ENCODE data around the gene LEFTY1. TPM values are rescaled to one million over a fixed set of nuclear protein-coding genes. Genes with fewer than 3 reads are reported as not detected.

The LEFTY1 gene
- polyA plus RNA-seq, 4 donors: 2.8 to 7.3 (median 5.3) TPM

DNA sequence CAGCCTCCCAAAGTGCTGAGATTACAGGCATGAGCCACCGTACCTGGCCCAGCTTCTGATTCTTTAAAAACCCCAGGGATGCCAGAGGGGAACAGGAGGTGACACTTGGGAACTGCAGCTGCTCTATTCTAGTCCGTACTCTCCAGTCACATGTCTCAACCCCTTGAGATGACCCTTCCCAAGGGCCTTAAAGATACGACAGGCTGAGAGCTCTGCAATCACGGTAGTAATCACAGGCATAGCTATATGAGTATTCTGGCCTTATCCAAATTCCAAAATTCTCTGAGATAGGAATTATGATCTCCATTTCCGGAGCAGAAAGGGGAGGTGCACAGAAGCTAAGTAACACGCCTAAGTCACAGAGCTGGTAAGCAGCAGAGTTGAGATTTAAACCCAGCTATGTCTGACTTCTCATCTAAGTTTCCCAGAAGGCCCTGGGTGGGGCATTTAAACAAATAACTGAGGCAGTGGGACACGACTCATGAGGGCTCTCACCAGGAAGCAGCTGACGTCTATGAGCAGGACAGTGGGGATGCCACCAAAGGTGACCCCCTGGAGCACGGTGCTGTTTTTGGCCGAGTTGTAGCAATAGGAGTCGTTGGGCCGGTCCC, 11.9 kb downstream of the LEFTY1 start:
- no peak for DNase-seq (ENCODE audit: low read depth in 4 of 4, low spot score in 3 of 4)

DNA sequence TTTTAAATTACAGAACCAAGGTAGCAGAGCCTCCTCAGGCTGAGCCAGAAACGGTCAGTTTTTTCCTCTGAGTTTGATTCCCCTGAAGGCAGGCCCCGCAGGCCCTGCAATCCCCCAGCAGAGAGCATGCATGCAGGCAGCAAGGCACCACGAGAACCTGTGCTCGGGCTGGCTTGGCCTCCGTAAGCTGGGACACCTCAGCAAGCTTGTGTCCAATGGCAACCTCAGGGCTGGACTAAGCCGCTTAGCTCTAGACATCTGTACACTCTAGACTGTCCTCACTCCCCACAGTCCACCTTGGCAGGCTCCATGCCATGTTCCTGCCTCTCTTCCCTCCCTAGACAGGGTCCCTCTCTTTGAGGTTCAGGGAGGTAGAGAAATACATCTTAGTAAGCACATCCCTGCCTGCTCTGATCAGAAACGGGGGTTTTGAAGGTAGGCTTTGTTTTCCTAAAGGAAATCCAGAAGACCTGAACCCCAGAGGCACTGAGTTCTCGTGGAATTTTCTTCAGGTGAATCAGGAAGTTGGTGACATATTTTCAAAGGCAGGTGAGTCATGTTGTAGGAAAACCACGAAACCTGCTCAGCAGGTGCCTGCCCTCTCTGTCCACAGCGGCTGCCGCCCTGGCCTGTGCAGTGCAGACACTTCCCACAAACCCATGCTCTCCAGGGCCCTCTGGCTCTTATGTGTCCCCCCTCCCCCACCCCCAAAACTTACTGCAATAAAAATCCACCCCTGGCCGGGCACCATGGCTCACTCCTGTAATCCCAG, 13.7 kb downstream of the LEFTY1 start:
- no peak for DNase-seq (ENCODE audit: low read depth in 4 of 4, low spot score in 3 of 4)

DNA sequence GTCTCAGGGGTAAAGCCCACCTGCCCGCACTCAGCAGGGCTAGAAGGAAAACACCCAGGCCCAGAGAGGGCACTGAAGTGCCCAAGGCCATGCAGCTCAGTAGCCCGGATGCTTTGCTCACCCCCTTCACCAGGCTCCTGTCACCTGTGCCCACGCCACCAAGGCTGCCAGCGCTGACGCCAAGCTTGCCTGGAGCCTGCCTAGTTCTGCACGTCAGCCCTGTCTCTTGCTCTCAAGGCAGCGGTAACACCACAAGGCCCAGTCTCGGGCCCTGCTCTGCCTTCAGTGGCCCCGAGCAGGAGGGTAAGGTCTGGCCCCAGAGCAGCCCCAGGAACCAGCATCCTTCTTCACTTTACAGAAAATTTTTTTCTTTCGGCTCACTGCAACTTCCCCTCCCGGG, 14.5 kb downstream of the LEFTY1 start:
- DNase-seq (ENCODE audit: low read depth in 4 of 4, low spot score in 3 of 4): no peak

DNA sequence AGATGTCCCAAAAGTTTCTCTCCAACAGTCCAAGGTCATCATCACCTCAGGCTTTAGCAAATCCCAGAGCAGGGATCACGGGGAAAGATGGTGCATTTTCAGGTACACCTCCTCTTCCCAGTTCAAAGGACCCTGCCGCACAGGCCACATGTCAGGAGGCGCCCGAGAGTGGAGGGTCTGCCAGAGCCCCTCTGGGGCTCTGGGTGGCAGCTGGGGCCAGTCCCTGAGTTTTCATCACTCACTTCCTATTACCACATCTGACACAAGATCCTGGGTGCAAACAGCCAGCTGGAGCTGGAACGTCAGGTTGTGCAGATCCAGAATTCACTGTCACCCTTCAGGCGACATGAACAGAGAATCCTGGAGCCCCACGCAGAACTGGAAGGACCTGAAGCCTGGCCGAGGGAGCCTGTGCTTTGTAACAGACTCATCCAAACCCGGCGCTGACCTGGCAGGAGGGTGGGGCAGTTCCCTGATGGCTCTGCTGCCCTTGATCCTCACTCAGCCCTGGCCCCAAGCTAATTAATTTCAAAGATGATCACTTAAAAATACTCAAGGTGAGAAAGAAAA, 15.6 kb downstream of the LEFTY1 start:
- DNase-seq (ENCODE audit: low read depth in 4 of 4, low spot score in 3 of 4): no peak

DNA sequence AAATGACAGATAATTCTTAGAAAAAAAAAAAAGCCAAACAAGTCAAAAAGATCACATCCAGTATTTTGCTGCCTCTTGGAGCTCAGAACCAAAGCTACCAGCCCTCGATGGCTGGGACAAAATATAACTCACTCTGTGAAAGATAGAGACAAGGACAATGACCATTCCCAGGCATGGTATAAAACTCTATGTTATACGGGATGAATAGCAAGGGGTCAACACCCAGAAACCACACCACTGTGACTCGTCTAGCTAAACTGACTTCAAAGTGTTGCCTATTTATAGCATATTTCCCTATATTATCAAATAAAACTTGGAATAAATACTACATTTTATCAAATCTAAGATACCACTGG, 16.9 kb downstream of the LEFTY1 start:
- DNase-seq (ENCODE audit: low read depth in 4 of 4, low spot score in 3 of 4): no peak

DNA sequence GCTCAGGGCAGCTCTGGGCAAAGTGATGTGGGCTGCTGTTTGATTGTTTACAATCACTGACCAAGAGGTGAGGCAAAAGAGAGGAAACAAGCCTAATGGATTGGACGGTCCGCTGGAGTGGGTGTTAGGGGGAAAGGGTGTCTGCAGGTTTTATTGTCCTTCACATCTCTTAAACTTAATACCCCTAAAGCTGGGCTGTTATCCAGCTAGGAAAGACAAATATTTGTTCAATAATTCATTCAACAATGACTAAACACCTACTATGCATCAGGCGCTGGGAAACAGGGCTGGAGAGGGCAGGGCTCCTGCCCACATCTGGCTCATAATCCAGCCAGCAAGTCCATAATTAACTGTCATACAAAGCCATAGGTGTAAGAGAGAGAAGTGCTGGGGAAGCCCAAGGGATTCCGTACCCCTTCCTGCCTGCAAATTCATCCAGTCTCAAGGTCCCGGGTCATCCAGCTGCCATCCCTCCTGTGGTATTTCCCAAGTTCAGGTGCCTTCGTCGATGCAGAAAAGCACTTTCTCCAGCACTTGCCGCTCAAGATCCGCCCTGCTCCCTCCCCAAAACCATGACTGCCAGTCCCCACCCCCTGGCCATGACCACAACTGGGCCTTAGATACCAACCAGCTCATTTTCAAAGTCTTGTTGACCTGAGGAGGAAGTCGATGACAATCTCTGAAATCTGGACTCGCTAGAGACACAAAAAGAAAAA, 17.4 kb downstream of the LEFTY1 start:
- DNase-seq (ENCODE audit: low read depth in 4 of 4, low spot score in 3 of 4): no peak

DNA sequence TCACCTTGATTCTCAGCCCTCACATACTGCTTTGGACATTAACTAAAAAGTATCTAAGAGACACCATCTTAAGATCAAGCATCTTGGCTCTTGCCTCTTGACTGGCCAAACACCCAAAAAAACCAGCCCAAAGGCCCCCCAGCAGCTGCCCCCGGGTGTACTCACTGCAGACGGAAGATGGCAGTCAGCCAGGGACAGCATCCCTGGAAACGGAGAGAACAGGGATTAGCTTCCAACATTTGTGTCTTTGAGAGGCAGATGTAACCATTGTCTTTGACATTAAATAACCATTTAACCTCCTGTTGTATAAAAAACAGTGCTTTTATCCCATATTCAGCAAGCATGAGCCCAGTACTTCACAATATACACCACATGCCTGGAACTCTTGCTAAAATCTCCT, 18.0 kb downstream of the LEFTY1 start:
- no peak for DNase-seq (ENCODE audit: low read depth in 4 of 4, low spot score in 3 of 4)

DNA sequence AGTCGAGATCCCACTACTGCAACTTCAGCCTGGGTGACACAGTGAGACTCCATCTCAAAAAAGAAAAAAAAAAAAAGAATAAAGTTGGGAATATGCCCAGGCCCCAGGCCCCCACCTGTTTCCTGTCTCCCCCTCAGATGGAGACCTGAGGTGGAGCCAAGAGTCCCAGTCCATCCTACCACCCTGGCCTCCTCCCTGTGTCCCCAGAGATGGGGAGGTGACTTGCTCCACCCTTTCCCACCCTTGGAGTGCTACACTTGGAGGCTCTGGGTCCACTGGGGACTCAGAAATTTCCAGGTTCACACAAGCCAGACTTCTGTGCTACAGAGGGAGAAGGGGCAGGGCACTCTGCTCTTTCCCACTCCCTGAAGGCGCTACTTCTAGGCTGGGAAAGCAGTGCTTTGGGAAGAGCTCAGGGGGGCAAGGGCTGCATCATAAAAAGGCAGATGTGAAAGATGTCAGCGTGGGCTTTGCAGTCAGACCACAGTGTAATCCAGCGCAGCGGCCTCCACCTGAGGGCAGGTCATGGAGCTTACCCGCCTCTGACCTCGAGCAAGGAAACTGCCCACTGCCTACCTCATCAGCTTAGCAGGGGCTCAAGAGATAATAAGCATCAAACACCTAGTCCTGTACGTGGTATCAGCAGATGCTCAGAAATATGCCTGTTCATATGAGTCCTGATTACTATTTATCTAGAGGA, 20.2 kb downstream of the LEFTY1 start:
- DNase-seq (ENCODE audit: low read depth in 4 of 4, low spot score in 3 of 4): no peak

DNA sequence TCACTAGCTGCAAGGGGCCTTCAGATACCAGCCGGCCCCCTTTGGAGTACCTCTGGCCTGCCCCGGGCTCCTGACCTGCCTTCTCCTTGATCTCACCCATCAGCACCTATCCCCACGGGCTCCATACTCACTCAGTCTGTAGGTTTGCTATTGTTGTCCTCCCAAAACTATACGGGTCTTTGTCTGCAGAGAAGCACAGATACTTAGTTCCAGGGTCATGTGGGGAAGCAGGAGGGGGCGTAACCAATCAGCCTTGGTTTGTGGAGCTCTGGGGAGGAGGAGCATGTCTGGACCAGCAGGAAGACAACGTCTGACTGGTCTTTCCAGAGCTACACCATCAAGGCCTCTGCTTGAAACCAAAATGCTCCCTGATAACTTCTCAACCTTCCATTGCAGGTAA, 22.0 kb downstream of the LEFTY1 start:
- no peak for DNase-seq (ENCODE audit: low read depth in 4 of 4, low spot score in 3 of 4)

DNA sequence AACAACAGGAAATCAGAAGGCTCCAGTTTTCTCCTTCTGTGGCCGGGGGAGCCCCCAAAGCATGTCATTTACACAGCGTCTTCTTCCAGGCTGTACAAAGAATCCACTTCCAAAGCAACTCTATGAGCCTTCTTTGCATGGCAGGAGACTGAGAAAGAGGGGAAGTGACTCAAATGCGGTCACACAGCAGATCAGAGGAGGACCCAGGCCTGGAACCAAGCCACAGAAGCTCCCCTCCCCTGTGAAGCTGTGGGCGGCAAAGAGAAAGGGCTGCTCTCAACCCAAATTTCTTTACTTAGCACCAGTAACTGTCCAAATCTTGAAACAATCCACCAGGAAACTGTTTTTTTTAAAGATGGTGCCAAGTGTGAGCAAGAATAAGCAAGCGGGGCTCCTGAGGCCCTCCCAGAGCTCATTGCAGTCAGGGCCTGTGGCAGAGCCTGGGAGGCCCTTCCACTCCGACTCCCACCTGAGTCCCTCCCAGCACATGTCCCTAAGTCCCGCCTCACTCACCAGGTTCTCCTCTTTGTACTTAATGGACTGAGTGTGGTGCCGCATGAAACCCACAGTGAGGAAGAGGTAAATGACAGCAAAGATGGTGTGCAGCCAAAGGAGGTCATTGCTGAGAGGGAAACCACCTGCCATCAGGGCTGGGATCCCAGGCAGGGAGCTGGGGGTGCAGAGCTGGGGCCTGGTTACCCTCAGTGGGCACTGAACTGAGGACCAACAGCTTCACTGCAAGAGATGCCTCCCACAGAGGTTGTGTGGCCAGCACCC, 22.7 kb downstream of the LEFTY1 start:
- no peak for DNase-seq (ENCODE audit: low read depth in 4 of 4, low spot score in 3 of 4)

DNA sequence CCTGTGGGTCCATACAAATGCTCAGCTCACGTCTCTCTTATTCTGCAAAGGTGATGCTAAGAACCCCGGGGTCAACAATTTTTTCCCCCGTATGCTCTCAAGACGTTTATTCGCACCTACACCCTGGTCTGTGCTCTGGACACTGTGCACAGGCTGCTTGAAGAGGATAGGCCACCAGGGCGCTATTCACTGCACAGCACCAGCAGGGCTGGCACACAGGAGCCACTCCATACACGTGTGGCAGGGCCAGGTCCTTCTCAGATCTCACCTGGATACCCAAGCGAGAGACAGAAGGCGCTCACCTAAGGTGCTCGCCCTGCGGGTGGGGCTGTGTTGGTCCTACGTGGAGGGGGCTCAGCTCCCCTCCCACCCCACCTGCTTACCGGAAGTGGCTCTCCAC, 23.4 kb downstream of the LEFTY1 start:
- DNase-seq (ENCODE audit: low read depth in 4 of 4, low spot score in 3 of 4): no peak

DNA sequence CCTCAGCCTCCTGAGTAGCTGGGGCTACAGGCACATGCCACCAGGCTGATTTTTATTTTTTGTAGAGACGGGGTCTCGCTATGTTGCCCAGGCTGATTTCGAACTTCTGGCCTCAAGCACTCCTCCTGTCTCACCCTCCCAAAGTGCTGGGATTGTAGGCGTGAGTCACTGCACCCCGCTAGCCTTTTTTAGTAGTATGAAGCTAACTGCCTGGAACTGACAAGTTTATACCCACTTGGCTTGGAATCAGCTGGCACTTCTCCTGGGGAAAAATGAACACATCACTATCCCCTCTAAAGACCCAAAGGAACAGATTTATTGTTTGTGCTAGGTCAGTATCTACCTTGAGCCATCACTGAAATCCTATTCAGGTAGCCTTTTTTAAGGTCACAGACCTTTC, 25.8 kb downstream of the LEFTY1 start:
- DNase-seq (ENCODE audit: low read depth in 4 of 4, low spot score in 3 of 4): no peak

DNA sequence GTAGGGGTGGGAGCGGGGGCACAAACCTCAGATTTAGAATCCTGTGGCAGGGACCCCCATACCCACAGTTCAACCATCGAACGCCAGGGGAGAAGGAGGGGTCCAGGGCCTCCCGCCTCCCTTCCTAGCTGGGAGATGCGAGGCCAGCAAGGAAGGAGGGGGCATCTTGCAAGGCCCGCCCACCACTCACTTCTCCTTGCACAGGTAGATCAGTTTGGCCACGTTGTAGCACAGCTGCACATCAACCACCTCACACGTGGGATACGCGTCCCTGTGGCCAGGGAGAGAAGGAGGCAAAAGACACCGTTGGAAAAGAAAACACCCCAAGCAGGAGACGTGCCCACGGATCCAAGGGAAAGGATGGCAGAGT, 26.4 kb downstream of the LEFTY1 start:
- no peak for DNase-seq (ENCODE audit: low read depth in 4 of 4, low spot score in 3 of 4)

DNA sequence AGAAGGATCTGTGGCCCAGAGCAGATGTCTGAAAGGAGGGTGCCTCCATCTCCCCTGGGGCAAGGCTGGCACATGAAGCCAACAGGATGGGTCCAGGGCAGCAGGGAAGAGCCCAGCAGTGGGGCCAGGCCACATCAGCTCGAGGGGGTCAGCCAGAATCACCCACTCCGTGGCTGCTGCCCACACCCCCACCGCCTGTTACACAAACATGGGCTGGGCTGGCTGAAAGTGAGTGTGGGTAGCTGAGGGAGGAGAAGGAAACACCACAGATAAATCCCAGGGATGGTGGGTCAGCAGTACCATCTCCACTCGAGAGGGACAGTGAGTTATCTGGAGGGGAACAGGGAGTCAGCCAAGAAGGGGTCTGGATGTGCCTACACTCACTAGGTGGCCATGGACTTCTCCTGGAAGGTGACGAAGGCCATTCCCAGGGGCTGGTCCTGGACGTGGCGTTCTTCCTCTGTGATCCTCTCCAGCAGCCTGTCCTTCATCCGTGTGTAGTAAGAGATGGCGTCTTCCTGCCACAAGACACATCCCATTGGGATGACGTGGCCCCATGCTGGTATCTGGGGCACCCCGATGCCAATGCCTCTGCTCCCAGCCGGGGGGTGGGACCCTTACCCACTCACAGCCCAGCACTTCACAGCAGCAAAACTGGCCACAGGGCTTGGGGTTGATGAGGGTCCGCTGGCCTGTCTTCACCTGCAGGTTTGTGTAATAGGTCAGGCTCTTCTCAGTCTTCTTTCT, 26.9 kb downstream of the LEFTY1 start:
- DNase-seq (ENCODE audit: low read depth in 4 of 4, low spot score in 3 of 4): no peak

DNA sequence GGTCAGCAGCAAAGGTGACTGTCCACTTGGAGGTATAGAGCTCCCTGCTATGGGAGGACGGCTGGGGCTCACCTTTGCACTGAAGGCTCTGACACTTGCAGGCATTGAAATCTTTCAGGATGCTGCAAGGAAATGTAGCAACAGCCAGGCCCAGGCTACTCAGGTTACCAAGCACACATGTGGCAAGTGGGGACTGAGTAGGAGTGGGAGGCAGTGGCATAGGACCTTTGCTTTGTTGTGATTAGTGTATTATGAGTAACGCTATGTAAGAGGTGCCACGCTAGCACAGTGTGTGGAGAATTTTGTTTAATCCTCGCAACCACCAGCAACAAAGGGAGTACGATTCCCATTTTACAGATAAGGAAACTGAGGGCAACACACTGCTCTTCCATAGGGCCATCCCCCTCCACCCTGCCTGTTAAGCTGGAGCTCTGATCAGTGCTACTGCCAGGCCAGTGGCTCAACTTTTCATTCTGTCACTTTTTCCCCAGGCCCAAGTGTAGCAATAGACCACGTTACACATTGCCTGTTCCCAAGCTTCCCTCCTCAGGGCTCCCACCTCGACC, 28.0 kb downstream of the LEFTY1 start:
- no peak for DNase-seq (ENCODE audit: low read depth in 4 of 4, low spot score in 3 of 4)

DNA sequence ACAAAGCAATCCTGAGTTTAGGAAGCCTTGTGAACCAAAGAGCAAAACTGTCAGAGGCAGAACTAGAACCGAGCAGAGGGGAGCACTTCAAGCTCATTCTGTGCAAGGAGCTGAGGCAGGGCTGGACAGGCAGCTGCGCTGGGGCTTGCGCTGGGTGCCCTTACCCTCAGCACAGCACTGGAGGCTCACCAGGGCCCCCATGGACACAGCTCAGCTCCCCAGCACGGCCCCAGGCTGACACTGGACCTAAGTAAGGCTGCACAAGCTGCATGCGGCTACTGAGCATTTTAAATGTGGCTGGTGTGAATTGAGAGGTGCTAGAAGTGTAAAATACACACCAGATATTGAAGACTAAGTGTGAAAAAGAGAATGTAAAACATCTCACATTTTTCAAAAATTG, 28.8 kb downstream of the LEFTY1 start:
- DNase-seq (ENCODE audit: low read depth in 4 of 4, low spot score in 3 of 4): no peak

DNA sequence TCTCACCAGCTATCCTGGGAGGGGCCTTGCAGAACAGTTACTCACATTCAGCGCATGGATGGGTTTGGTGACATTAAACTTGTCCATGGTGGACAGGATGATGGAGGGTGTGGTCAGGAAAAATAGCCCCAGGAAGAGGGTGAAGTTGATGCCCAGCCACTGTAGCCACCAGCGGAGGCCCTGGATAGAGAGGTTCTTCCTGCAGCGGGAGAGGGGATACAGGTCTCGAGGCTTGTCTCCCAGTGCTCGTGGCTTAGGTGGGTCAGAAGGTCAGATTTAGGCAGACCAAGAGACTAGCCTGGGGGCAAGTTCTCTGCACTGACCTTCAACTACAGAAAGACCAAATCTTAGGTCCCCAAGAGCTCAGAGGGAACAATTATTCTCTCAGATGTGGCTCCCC, 29.8 kb downstream of the LEFTY1 start:
- DNase-seq (ENCODE audit: low read depth in 4 of 4, low spot score in 3 of 4): no peak

DNA sequence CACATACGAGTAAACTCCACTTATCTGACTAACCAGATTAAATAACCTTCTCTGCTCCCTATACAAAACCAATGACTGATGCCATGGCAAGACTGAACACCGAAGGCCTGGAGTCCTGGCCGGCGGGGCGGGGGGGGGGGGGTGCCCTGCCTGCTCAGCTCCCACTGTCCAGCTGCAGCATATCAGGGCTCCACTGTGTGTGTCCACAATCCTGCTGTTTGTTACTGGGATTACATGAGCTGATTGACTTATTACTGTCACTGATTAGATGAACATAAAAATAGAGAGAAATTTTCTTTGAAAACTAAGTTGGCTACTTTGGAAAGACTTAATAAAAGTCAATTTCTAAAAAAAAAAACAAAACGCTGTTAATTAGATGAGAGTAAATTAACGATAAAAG, 31.7 kb downstream of the LEFTY1 start:
- no peak for DNase-seq (ENCODE audit: low read depth in 4 of 4, low spot score in 3 of 4)
